ENCODE measurements around the gene RNLS. TPM values are rescaled to one million over a fixed set of nuclear protein-coding genes. Genes with fewer than 3 reads are reported as not detected.
A peak's percentile ranks its signal among the peaks of the same experiment; 100 is the strongest.

Gene RNLS
- total RNA-seq, 2 experiments from 2014 or later = not detected

GRCh38 chr10:88260329-88261051 is 322.6 kb downstream of the RNLS start:
- H3K4me1 ChIP-seq (ENCODE audit: insufficient read depth, low read length, poor library complexity, severe bottlenecking) = peaks cover 18% of the 10 kb centered on the region
- no peaks in the 10 kb centered on the region for H3K9me2 ChIP-seq (ENCODE audit: insufficient read depth, low read length)
- ChIA-PET CTCF (ENCODE audit: unreplicated experiment) (no interaction called here), POLR2A (interaction anchor here (0.6 to 1.5 kb wide), 5 partner anchors 16 to 127 kb away, joined by 3 to 7 read pairs (median 4); no protein-coding TSS in a partner anchor)
- H3K27ac ChIP-seq (ENCODE audit: low read depth, low read length, poor library complexity, severe bottlenecking) = no peak overlapping the region
- H3K9me3 ChIP-seq (ENCODE audit: low read length) = 0 out of 2 replicates have a peak, but pooled peaks cover 4% of the 10 kb centered on the region
- H3K4me2 ChIP-seq (ENCODE audit: low read length) = peak overlapping the region; percentile 18; the same call in 1 of the 2 replicates
- peak overlapping the region; percentile 21; the same call in 1 of the 2 replicates for H2AFZ ChIP-seq (ENCODE audit: low read length)
- TF ChIP-seq EZH2phosphoT487 (IDR thresholded peaks at IDR 0.05; ENCODE audit: borderline replicate concordance, low read depth, low read length) = no peak
- TF ChIP-seq, protein P1, sequence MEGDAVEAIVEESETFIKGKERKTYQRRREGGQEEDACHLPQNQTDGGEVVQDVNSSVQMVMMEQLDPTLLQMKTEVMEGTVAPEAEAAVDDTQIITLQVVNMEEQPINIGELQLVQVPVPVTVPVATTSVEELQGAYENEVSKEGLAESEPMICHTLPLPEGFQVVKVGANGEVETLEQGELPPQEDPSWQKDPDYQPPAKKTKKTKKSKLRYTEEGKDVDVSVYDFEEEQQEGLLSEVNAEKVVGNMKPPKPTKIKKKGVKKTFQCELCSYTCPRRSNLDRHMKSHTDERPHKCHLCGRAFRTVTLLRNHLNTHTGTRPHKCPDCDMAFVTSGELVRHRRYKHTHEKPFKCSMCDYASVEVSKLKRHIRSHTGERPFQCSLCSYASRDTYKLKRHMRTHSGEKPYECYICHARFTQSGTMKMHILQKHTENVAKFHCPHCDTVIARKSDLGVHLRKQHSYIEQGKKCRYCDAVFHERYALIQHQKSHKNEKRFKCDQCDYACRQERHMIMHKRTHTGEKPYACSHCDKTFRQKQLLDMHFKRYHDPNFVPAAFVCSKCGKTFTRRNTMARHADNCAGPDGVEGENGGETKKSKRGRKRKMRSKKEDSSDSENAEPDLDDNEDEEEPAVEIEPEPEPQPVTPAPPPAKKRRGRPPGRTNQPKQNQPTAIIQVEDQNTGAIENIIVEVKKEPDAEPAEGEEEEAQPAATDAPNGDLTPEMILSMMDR (conservative IDR thresholded peaks at IDR 0.05; ENCODE audit: low read length) = no peak
- no peaks in the 10 kb centered on the region for H4K20me1 ChIP-seq (ENCODE audit: insufficient read depth, low read length)
- H3K4me3 ChIP-seq (ENCODE audit: low read depth, low read length, poor library complexity, severe bottlenecking) = no peak overlapping the region
- intact Hi-C loops (cut with micrococcal nuclease; ENCODE audit: unreplicated experiment) = no loop called here
- H3K79me2 ChIP-seq (ENCODE audit: insufficient read depth, low read depth, low read length) = no peaks in the 10 kb centered on the region
- BruUV-seq (replicated peaks) = no TSS peak
- H3K36me3 ChIP-seq (ENCODE audit: insufficient read depth, low read length) = no peaks in the 10 kb centered on the region
- no peak for DNase-seq (ENCODE audit: low spot score)

GRCh38 chr10:88259381-88259780 is 323.7 kb downstream of the RNLS start:
- ChIA-PET CTCF (ENCODE audit: unreplicated experiment) (interaction anchor here (0.5 kb wide), 1 partner anchor 59 kb away, joined by 3 read pairs; no protein-coding TSS in a partner anchor), POLR2A (no interaction called here)
- Histone ChIP-seq H3K4me1 (ENCODE audit: insufficient read depth, low read length, poor library complexity, severe bottlenecking) (peaks cover 18% of the 10 kb centered on the region), H3K9me3 (ENCODE audit: low read length) (0 out of 2 replicates have a peak, but pooled peaks cover 4% of the 10 kb centered on the region), H3K4me3 (ENCODE audit: low read depth, low read length, poor library complexity, severe bottlenecking) (no peak overlapping the region), H4K20me1 (ENCODE audit: insufficient read depth, low read length) (no peaks in the 10 kb centered on the region), H3K9me2 (ENCODE audit: insufficient read depth, low read length) (no peaks in the 10 kb centered on the region), H3K36me3 (ENCODE audit: insufficient read depth, low read length) (no peaks in the 10 kb centered on the region), H3K4me2 (ENCODE audit: low read length) (no peak overlapping the region), H3K79me2 (ENCODE audit: insufficient read depth, low read depth, low read length) (no peaks in the 10 kb centered on the region), H2AFZ (ENCODE audit: low read length) (no peak overlapping the region), H3K27ac (ENCODE audit: low read depth, low read length, poor library complexity, severe bottlenecking) (no peak overlapping the region)
- BruUV-seq (replicated peaks) = no TSS peak
- no peak for TF ChIP-seq EZH2phosphoT487 (IDR thresholded peaks at IDR 0.05; ENCODE audit: borderline replicate concordance, low read depth, low read length)
- TF ChIP-seq, protein P1 (conservative IDR thresholded peaks at IDR 0.05; ENCODE audit: low read length) = no peak
- no peak for DNase-seq (ENCODE audit: low spot score)
- intact Hi-C loops (cut with micrococcal nuclease; ENCODE audit: unreplicated experiment) = no loop called here

DNA sequence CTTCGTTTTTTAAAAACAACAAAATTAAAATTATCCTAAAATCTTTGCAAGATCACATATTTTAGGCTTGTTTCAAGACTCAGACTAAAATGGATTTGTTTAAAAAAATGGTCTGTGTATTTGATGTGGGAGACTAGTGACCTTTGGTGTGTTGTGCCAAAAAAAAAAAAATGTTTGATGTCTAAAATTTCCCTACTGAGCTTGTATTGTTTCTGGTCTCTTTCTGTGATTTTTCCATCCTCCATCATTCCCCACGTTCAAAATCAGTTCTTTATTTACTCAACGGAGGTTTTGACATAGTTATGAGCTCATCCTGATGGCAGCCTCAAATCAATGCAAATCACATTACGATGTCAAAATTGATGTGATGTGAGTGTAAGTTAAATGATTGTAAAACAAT is 326.2 kb downstream of the RNLS start:
- Histone ChIP-seq H3K4me1 (ENCODE audit: insufficient read depth, low read length, poor library complexity, severe bottlenecking) (peaks cover 12% of the 10 kb centered on the region), H2AFZ (ENCODE audit: low read length) (no peak overlapping the region), H3K4me3 (ENCODE audit: low read depth, low read length, poor library complexity, severe bottlenecking) (no peak overlapping the region), H3K4me2 (ENCODE audit: low read length) (no peak overlapping the region), H4K20me1 (ENCODE audit: insufficient read depth, low read length) (no peaks in the 10 kb centered on the region), H3K9me2 (ENCODE audit: insufficient read depth, low read length) (no peaks in the 10 kb centered on the region), H3K9me3 (ENCODE audit: low read length) (0 out of 2 replicates have a peak, but pooled peaks cover 4% of the 10 kb centered on the region), H3K79me2 (ENCODE audit: insufficient read depth, low read depth, low read length) (no peaks in the 10 kb centered on the region), H3K36me3 (ENCODE audit: insufficient read depth, low read length) (no peaks in the 10 kb centered on the region), H3K27ac (ENCODE audit: low read depth, low read length, poor library complexity, severe bottlenecking) (no peak overlapping the region)
- ChIA-PET CTCF (ENCODE audit: unreplicated experiment) (no interaction called here), POLR2A (interaction anchor here (0.7 kb wide), 1 partner anchor 436 kb away, joined by 3 read pairs; no protein-coding TSS in a partner anchor)
- intact Hi-C loops (cut with micrococcal nuclease; ENCODE audit: unreplicated experiment) = no loop called here
- TF ChIP-seq, protein P1 (conservative IDR thresholded peaks at IDR 0.05; ENCODE audit: low read length) = no peak
- no peak for TF ChIP-seq EZH2phosphoT487 (IDR thresholded peaks at IDR 0.05; ENCODE audit: borderline replicate concordance, low read depth, low read length)
- BruUV-seq (replicated peaks) = no TSS peak
- DNase-seq (ENCODE audit: low spot score) = no peak

All from OCI-LY7 (cell line).